IMR-90 (cell line): ENCODE measurements around the gene PRC1. TPM values are rescaled to one million over a fixed set of nuclear protein-coding genes. Genes with fewer than 3 reads are reported as not detected.

ENCODE experiments used
- ATAC-seq: fragments of 200-7000 bp; cut with Tn5 transposase; 2 replicates; pipeline ENCODE4 v1.9.1; 2020; ENCODE audit warnings: low read depth, mild to moderate bottlenecking, moderate library complexity
- BruUV-seq: library from RNA; stranded (reverse); fragments of 400-500 nt; replicated peaks from 2 replicates; lab custom pipeline; 2021; lab: Mats Ljungman, UMichigan
- CTCF ChIA-PET: fragments of 300-600 bp; formaldehyde crosslinking; extraction: SDS; loops from one replicate; lab custom pipeline; 2021; ENCODE audit warnings: antibody characterized with exemption; lab: Yijun Ruan, JAX
- POLR2A ChIA-PET: fragments of 300-600 bp; sonication (Branson Sonifier 250); formaldehyde crosslinking; loops from one replicate; lab custom pipeline; 2022; ENCODE audit warnings: antibody characterized with exemption; ENCODE audit not compliant: unreplicated experiment; lab: Charles Lee
- DNase-seq: peaks from one replicate; pipeline ENCODE4 v3.0.0; 2013
- H2AFZ ChIP-seq: replicated peaks from 2 replicates; pipeline ENCODE3; 2013; ENCODE audit warnings: low read length, mild to moderate bottlenecking; ENCODE audit not compliant: poor library complexity
- H2AK5ac ChIP-seq: 2 replicates; pipeline ENCODE4 v1.6.1; 2013; ENCODE audit warnings: low read depth, low read length, inconsistent platforms
- H2AK9ac ChIP-seq: replicated peaks from 2 replicates; pipeline ENCODE3; 2013; ENCODE audit warnings: mild to moderate bottlenecking, low read depth, low read length, moderate library complexity; ENCODE audit not compliant: poor library complexity
- H2BK120ac ChIP-seq: 2 replicates; pipeline ENCODE4 v1.6.1; 2013; ENCODE audit warnings: low read depth, low read length, inconsistent platforms
- H2BK15ac ChIP-seq: 3 replicates; pipeline ENCODE4 v1.6.1; 2013; ENCODE audit warnings: low read depth, low read length, inconsistent platforms
- H2BK20ac ChIP-seq: 2 replicates; pipeline ENCODE4 v1.6.1; 2013; ENCODE audit warnings: low read depth, mild to moderate bottlenecking, inconsistent platforms, low read length, moderate library complexity
- H2BK5ac ChIP-seq: 2 replicates; pipeline ENCODE4 v1.6.1; 2013; ENCODE audit warnings: mild to moderate bottlenecking, low read depth, low read length, inconsistent platforms; ENCODE audit not compliant: poor library complexity, severe bottlenecking
- H3K14ac ChIP-seq: replicated peaks from 2 replicates; pipeline ENCODE4 v1.6.1; 2013; ENCODE audit warnings: low read depth, low read length, inconsistent platforms
- H3K18ac ChIP-seq: 2 replicates; pipeline ENCODE4 v1.6.1; 2013; ENCODE audit warnings: low read depth, low read length, control low read depth
- H3K23ac ChIP-seq: 2 replicates; pipeline ENCODE4 v1.6.1; 2013; ENCODE audit warnings: low read depth, low read length, inconsistent platforms
- H3K27ac ChIP-seq: 2 replicates; pipeline ENCODE4 v1.5.1; 2013; ENCODE audit warnings: mild to moderate bottlenecking, control low read depth, low read length; ENCODE audit not compliant: insufficient read depth
- H3K27me3 ChIP-seq: 2 replicates; pipeline ENCODE4 v1.6.1; 2013; ENCODE audit warnings: low read length; ENCODE audit not compliant: control insufficient read depth, insufficient read depth
- H3K36me3 ChIP-seq: 2 replicates; pipeline ENCODE4 v1.6.1; 2013; ENCODE audit warnings: low read length, mixed read lengths; ENCODE audit not compliant: control insufficient read depth, insufficient read depth
- H3K4ac ChIP-seq: 2 replicates; pipeline ENCODE4 v1.6.1; 2013; ENCODE audit warnings: low read depth, low read length, inconsistent platforms
- H3K4me1 ChIP-seq: 2 replicates; pipeline ENCODE4 v1.6.1; 2013; ENCODE audit warnings: low read length, mixed read lengths; ENCODE audit not compliant: control insufficient read depth, insufficient read depth
- H3K4me2 ChIP-seq: 2 replicates; pipeline ENCODE4 v1.6.1; 2013; ENCODE audit warnings: low read depth, mild to moderate bottlenecking, control low read depth, low read length, moderate library complexity
- H3K4me3 ChIP-seq: 2 replicates; pipeline ENCODE4 v1.5.1; 2013; ENCODE audit warnings: low read depth, mild to moderate bottlenecking, control low read depth, low read length, moderate library complexity; ENCODE audit not compliant: insufficient read depth
- H3K56ac ChIP-seq: 2 replicates; pipeline ENCODE4 v1.6.1; 2013; ENCODE audit warnings: low read length, inconsistent platforms; ENCODE audit not compliant: insufficient read depth; ENCODE audit errors: extremely low read depth
- H3K79me1 ChIP-seq, 2 experiments: 2 replicates each; pipeline ENCODE4 v1.6.1; 2013; ENCODE audit warnings: low read length in 2 of 2, inconsistent platforms in 1 of 2, low read depth in 1 of 2
- H3K9ac ChIP-seq: 2 replicates; pipeline ENCODE4 v1.6.1; 2013; ENCODE audit warnings: low read depth, low read length, control low read depth
- H3K9me1 ChIP-seq: 2 replicates; pipeline ENCODE4 v1.6.1; 2013; ENCODE audit warnings: low read length, inconsistent platforms; ENCODE audit not compliant: insufficient read depth
- H3K9me3 ChIP-seq: 2 replicates; pipeline ENCODE4 v1.6.1; 2013; ENCODE audit warnings: low read length; ENCODE audit not compliant: control insufficient read depth, insufficient read depth
- H4K20me1 ChIP-seq: 2 replicates; pipeline ENCODE4 v1.6.1; 2013; ENCODE audit warnings: low read length, inconsistent platforms; ENCODE audit not compliant: insufficient read depth
- H4K5ac ChIP-seq: 2 replicates; pipeline ENCODE4 v1.6.1; 2013; ENCODE audit warnings: mild to moderate bottlenecking, low read depth, low read length, control low read depth
- H4K8ac ChIP-seq, 2 experiments: 2 replicates each; pipeline ENCODE4 v1.6.1; 2013; ENCODE audit warnings: low read depth in 2 of 2, low read length in 2 of 2, control low read depth in 1 of 2, inconsistent platforms in 1 of 2
- H4K91ac ChIP-seq: 2 replicates; pipeline ENCODE4 v1.6.1; 2013; ENCODE audit warnings: low read depth, low read length, inconsistent platforms; ENCODE audit not compliant: insufficient read depth
- BHLHE40 ChIP-seq: fragments of 150-350 bp; IDR thresholded peaks from 2 replicates; pipeline ENCODE4 v1.6.1; 2016; ENCODE audit warnings: mild to moderate bottlenecking, low read depth, low read length
- CEBPB ChIP-seq: IDR thresholded peaks from 2 replicates; pipeline ENCODE4 v1.6.1; 2012; ENCODE audit warnings: low read depth, low read length, improper control_type of control experiment
- CHD1 ChIP-seq: IDR thresholded peaks from 2 replicates; pipeline ENCODE4 v1.6.1; 2012; ENCODE audit warnings: low read depth, low read length, improper control_type of control experiment
- ELK1 ChIP-seq: fragments of 150-350 bp; IDR thresholded peaks from 2 replicates; pipeline ENCODE4 v1.6.1; 2016; ENCODE audit warnings: low read depth, mild to moderate bottlenecking, low read length, moderate library complexity, borderline replicate concordance
- FOS ChIP-seq: fragments of 150-350 bp; IDR thresholded peaks from 2 replicates; pipeline ENCODE4 v1.6.1; 2016; ENCODE audit warnings: low read depth, low read length
- MAFK ChIP-seq: IDR thresholded peaks from 2 replicates; pipeline ENCODE4 v1.6.1; 2012; ENCODE audit warnings: low read depth, low read length, improper control_type of control experiment
- MAZ ChIP-seq: IDR thresholded peaks from 2 replicates; pipeline ENCODE4 v1.6.1; 2012; ENCODE audit warnings: low read depth, mild to moderate bottlenecking, low read length, improper control_type of control experiment, moderate library complexity, borderline replicate concordance
- MXI1 ChIP-seq: IDR thresholded peaks from 2 replicates; pipeline ENCODE4 v1.6.1; 2012; ENCODE audit warnings: low read depth, mild to moderate bottlenecking, low read length, moderate library complexity, borderline replicate concordance
- NFE2L2 ChIP-seq: fragments of 150-350 bp; IDR thresholded peaks from 2 replicates; pipeline ENCODE4 v1.6.1; 2016; ENCODE audit warnings: low read depth, mild to moderate bottlenecking, low read length
- POLR2A ChIP-seq: IDR thresholded peaks from 2 replicates; pipeline ENCODE4 v1.6.1; 2012; ENCODE audit warnings: mild to moderate bottlenecking, low read depth, low read length
- RAD21 ChIP-seq: IDR thresholded peaks from 2 replicates; pipeline ENCODE4 v1.6.1; 2012; ENCODE audit warnings: low read length, improper control_type of control experiment
- RCOR1 ChIP-seq: IDR thresholded peaks from 2 replicates; pipeline ENCODE4 v1.6.1; 2012; ENCODE audit warnings: mild to moderate bottlenecking, low read length, improper control_type of control experiment; ENCODE audit not compliant: insufficient replicate concordance
- RFX5 ChIP-seq: IDR thresholded peaks from 2 replicates; pipeline ENCODE4 v1.8.0; 2012; ENCODE audit warnings: low read depth, mild to moderate bottlenecking, low read length, moderate library complexity
- SMC3 ChIP-seq: fragments of 150-350 bp; IDR thresholded peaks from 2 replicates; pipeline ENCODE4 v1.6.1; 2016; ENCODE audit warnings: low read depth, mild to moderate bottlenecking, antibody characterized with exemption, low read length, moderate library complexity
- USF2 ChIP-seq: fragments of 150-350 bp; IDR thresholded peaks from 2 replicates; pipeline ENCODE4 v1.6.1; 2017; ENCODE audit warnings: mild to moderate bottlenecking, antibody characterized with exemption, low read length, low read depth
- WGBS, 2 experiments: methylation state at CpG; one replicate each; pipeline versions ENCODE4 v1.1.5 to v1.1.7; 2013; ENCODE audit warnings: missing lambda C conversion rate in 2 of 2; ENCODE audit not compliant: insufficient read length in 1 of 2; ENCODE audit errors: extremely low coverage in 2 of 2; 5-methylcytosine and 5-hydroxymethylcytosine counted together
- dilution Hi-C: fragments of 300-500 bp; cut with HindIII; formaldehyde crosslinking; loops from one replicate; pipeline ENCODE4 v1.14.3; 2018; ENCODE audit warnings: low sequenced_read_pairs; ENCODE audit not compliant: unreplicated experiment
- in situ Hi-C: fragments of 300-500 bp; cut with MboI; formaldehyde crosslinking; loops from 3 replicates; pipeline ENCODE4 v1.14.3; 2019; ENCODE audit warnings: low sequenced_read_pairs, inconsistent platforms, mixed read lengths
- intact Hi-C: fragments of 100-400 bp; cut with micrococcal nuclease; formaldehyde crosslinking; loops from 2 replicates; pipeline ENCODE4 v1.10.0; 2022
- polyA plus RNA-seq, 3 experiments: library from polyadenylated mRNA; depleted of rRNA; stranded (reverse); fragments of >200 nt; gene quantifications; 2 replicates each; pipeline ENCODE4 v1.2.3, GENCODE V29; 2012; ENCODE audit warnings: low replicate concordance in 1 of 3
- total RNA-seq: library from RNA; depleted of rRNA; stranded (reverse); fragments of >200 nt; gene quantifications from 2 replicates; pipeline ENCODE4 v1.2.3, GENCODE V29; 2012
- TF ChIP-seq, protein P1 (sequence below): conservative IDR thresholded peaks from 2 replicates; pipeline ENCODE4 v1.5.1; 2012; ENCODE audit warnings: mild to moderate bottlenecking, low read depth, low read length, improper control_type of control experiment

Gene PRC1
- total and polyA plus RNA-seq, 2 of the 4 experiments (the other 2 are of a cell fraction): 131 to 148 TPM

DNA sequence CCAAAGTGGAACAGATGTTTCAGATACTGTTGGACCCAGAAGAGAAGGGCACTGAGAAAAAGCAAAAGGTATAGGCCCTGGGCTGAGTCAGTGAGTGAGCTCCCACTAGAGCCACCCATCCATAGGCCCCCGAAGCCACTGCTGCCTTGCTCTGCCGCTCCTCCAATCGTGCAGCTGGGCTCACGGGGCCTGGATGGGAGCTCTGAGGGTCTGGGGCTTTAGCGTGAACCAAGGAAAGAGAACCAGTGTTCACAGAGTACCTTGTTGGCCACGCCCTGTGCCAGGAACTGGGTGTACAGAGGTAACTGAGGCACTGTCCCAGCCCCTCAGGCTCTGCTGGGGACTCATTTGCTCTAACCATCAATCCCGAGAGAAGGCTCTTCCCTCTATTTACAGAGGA is 54.6 kb downstream of the PRC1 start:
- Histone ChIP-seq H3K23ac (no peak overlapping the region), H2BK15ac (no peak overlapping the region), H3K18ac (no peak overlapping the region), H3K79me1 (peaks cover 29 to 42% of the 10 kb centered on the region in 2 experiments), H3K36me3 (peaks cover 52% of the 10 kb centered on the region), H4K5ac (no peak overlapping the region), H2AFZ (no peak overlapping the region), H3K14ac (no peak overlapping the region), H3K4me1 (peaks cover 5% of the 10 kb centered on the region; the same call in 1 of the 2 replicates), H3K9me1 (peaks cover 13% of the 10 kb centered on the region; the same call in 1 of the 2 replicates), H3K4me2 (no peak overlapping the region), H2AK9ac (no peak overlapping the region), H4K20me1 (peaks cover 6% of the 10 kb centered on the region; the same call in 1 of the 2 replicates), H3K27me3 (no peaks in the 10 kb centered on the region), H3K9me3 (no peaks in the 10 kb centered on the region), H2BK5ac (no peak overlapping the region), H2BK120ac (no peak overlapping the region), H4K8ac (no peak overlapping the region), H3K4ac (no peak overlapping the region), H4K91ac (no peak overlapping the region), H2AK5ac (no peak overlapping the region), H2BK20ac (no peak overlapping the region), H3K56ac (no peak overlapping the region), H3K27ac (no peak overlapping the region), H3K9ac (no peak overlapping the region), H3K4me3 (no peak overlapping the region)
- no TSS peak for BruUV-seq
- WGBS, 2 experiments: no CpG with 5 or more reads among the region's 7 CpGs
- no peak for ATAC-seq
- ChIA-PET POLR2A (no interaction called here), CTCF (no interaction called here)
- intact Hi-C loops: no loop called here
- no peak for DNase-seq
- no peak for TF ChIP-seq USF2
- no peak for TF ChIP-seq CHD1
- TF ChIP-seq FOS: no peak
- no peak for TF ChIP-seq MAZ
- TF ChIP-seq RAD21: no peak
- no peak for TF ChIP-seq MXI1
- no peak for TF ChIP-seq RCOR1
- no peak for TF ChIP-seq BHLHE40
- TF ChIP-seq RFX5: no peak
- TF ChIP-seq POLR2A: no peak
- TF ChIP-seq, protein P1, sequence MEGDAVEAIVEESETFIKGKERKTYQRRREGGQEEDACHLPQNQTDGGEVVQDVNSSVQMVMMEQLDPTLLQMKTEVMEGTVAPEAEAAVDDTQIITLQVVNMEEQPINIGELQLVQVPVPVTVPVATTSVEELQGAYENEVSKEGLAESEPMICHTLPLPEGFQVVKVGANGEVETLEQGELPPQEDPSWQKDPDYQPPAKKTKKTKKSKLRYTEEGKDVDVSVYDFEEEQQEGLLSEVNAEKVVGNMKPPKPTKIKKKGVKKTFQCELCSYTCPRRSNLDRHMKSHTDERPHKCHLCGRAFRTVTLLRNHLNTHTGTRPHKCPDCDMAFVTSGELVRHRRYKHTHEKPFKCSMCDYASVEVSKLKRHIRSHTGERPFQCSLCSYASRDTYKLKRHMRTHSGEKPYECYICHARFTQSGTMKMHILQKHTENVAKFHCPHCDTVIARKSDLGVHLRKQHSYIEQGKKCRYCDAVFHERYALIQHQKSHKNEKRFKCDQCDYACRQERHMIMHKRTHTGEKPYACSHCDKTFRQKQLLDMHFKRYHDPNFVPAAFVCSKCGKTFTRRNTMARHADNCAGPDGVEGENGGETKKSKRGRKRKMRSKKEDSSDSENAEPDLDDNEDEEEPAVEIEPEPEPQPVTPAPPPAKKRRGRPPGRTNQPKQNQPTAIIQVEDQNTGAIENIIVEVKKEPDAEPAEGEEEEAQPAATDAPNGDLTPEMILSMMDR: no peak
- no peak for TF ChIP-seq MAFK
- no peak for TF ChIP-seq CEBPB
- no peak for TF ChIP-seq NFE2L2
- no peak for TF ChIP-seq ELK1
- TF ChIP-seq SMC3: no peak
- in situ Hi-C loops: no loop called here
- dilution Hi-C loops: no loop called here
